CD4-positive, alpha-beta T cell treated with Interferon gamma for 1 hour (primary cell): Measurements from ENCODE around the gene F7.

Experiments
- DNase-seq: peaks from one replicate; pipeline ENCODE4 v3.0.0-alpha.2; 2020

F7 gene

GRCh38 chr13:113119822-113120189, 14.2 kb downstream of the F7 start:
- no peak for DNase-seq

- no peak for DNase-seq
These were observed 14.9 kb downstream of the F7 start for GRCh38 chr13:113120300-113121182.

- DNase-seq = no peak
These were observed 15.8 kb downstream of the F7 start for GRCh38 chr13:113121183-113121927.

GRCh38 chr13:113121928-113122471, 16.4 kb downstream of the F7 start:
- no peak for DNase-seq

- DNase-seq = no peak
These were observed 17.1 kb downstream of the F7 start, which contains the start of gene F10 for GRCh38 chr13:113122550-113123225. Gene F10, plus strand, starts transcription at chr13:113122799. Its CDS starts 57 bp downstream, at chr13:113122856.

- no peak for DNase-seq
These were observed 17.9 kb downstream of the F7 start for GRCh38 chr13:113123226-113124201.

- DNase-seq = no peak
These were observed 18.8 kb downstream of the F7 start for GRCh38 chr13:113124211-113124970.

GRCh38 chr13:113125506-113126264, 20.1 kb downstream of the F7 start:
- no peak for DNase-seq

GRCh38 chr13:113126265-113127150, 20.9 kb downstream of the F7 start:
- DNase-seq = no peak

- no peak for DNase-seq
These were observed 23.9 kb downstream of the F7 start for GRCh38 chr13:113129480-113129879.

- no peak for DNase-seq
These were observed 24.5 kb downstream of the F7 start for GRCh38 chr13:113129921-113130750.

GRCh38 chr13:113135281-113135760, 29.7 kb downstream of the F7 start:
- no peak for DNase-seq

GRCh38 chr13:113137691-113138298, 32.2 kb downstream of the F7 start:
- DNase-seq = no peak

GRCh38 chr13:113138792-113139551, 33.4 kb downstream of the F7 start:
- no peak for DNase-seq

- no peak for DNase-seq
These were observed 34.0 kb downstream of the F7 start for GRCh38 chr13:113139577-113139976.

- no peak for DNase-seq
These were observed 35.3 kb downstream of the F7 start for GRCh38 chr13:113140677-113141600.
